K562 treated with DMSO at 1 percent for 4 hours (cell line): Measurements from ENCODE around the gene C10orf95. TPM values are rescaled to one million over a fixed set of nuclear protein-coding genes. Genes with fewer than 3 reads are reported as not detected.

Source experiments
- total RNA-seq: library from RNA; unstranded; fragments of 300-600 nt; gene quantifications from 2 replicates; pipeline ENCODE4 v1.2.3, GENCODE V29; 2022; ENCODE audit not compliant: insufficient read depth

Gene C10orf95, protein sequence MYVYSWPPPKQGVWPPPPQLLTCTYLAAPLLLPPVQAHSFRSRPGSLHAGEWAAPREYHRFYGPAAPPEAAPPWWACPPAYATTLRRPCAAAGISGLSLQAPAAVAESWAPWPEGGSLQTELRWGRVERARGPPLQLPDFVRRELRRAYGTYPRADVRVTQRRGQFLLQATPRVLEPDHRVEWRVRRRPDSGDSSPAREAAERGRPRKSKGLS
- 1.2 and 2.7 TPM in 2 replicates for total RNA-seq

DNA sequence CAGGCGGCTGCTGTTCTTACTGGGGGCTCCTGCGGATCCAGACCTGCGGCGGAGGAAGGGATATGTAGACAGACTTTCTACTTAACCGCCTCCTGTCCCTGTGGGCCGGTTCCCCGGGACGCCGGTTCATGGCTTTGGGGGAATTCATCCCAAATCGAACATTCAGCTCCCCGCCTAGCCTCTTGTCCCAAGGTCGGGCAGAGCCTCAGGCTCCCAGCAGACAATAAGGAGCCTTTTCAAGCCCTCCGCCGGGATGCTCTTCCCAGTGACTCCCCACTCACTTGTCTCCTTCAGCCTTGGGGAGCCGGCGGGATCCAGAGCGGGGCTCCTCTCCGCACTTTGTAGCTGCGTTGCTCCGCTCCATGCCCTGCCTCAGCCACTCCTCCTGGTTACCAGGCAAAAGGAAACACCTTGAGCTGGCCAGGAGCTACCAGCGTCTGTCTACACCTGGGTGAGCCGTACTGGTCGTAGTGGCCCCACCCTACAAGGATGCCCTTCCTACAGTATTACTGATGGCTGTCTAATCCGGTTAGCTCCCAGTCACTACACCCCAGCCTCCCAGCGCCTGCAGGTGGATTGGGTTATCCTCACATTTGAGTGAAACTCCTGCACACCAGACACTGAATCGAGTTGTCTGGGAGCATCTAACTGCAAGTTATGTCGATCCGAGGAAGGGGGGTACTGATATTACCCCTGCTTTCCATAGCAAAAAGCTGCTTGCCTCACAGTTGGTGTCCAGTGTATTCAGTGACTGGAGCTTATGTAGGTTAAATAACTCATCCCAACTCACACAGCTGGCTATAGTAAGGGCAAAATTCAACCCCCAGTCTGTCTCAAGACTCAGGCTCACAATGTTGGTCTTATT lies at the start of gene C10orf95:
Gene C10orf95 (minus strand): TSS at position 439 of the 865 bp plus-strand sequence. CDS start 450 bp downstream, outside the sequence.

DNA sequence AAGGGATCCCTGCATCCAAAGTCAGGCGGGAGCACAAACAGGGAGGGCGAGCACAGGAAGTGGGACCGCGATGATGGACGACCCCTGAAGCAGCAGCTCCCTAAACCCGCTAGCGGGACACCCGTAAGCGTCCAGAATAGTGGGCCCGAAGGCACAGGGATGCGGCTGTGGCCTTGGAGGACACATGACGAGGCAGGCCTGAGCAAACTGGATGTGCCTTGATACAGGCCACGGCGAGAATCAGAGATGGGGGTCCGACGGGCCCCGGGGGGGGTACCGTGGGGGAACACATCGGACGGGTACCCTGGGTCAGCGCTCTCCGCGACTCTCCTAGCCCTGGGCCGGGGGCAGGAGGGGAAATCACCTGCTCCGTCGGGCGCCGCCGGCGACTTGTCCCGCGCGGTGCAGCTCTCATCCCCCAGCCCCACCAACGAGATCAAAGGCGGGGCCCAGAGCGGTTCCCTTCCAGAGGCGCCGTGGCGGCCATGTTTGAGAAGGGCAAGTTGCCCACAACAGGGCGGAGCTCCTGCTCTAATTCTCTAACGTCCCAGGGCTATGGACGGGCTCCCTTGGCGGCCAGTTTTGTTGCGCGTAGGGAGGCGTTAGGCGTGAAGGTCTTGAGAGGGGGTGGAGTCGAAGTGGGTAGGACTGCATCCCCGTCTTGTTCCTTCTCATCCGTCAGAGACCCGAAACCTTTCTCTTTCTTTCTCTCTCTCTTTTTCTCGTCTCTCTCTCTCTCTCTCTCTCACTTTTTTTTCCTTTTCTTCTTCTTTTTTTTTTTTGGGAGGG lies 19.0 kb downstream of the C10orf95 start, which contains the start of gene CUEDC2:
Gene CUEDC2 (minus strand): TSS at position 413 of the 789 bp plus-strand sequence. CDS start 7,386 bp downstream, outside the sequence.

DNA sequence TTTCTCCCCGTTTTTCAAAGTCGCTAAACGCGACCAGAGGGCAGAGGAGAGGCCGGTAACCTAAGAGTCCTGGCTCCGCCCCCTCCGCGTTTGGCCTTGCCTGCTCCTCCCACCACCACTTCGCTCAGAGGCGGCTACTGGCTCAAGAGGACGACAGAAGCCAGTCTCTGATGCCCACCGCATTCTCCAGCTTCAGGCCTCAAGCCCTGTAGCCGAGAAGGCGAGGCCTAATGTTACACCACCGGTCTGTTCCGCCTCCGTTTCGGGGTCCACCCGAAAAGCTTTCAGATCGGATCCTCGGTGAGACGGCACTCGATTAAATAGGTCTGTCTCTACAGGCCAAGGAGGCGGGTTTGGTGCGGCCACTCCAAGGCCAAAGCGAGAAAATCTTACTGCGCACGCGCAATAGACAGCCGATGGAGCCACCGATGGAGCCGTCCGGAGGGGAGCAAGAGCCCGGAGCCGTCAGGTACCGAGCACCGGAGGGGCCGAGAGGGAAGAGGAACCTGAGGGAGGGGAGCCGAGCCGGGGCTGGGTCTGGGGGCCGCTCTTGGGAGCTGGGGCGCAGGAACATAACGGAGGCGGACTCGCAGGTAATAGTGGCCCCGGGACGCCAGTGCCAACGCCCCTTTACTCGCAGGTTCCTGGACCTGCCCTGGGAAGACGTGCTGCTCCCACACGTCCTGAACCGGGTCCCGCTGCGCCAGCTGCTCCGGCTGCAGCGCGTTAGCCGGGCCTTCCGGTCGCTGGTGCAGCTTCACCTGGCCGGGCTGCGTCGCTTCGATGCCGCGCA lies 30.4 kb downstream of the C10orf95 start, which contains the start of gene FBXL15:
Gene FBXL15 (plus strand): TSS at position 123 of the 793 bp plus-strand sequence. CDS start 294 bp downstream, at position 417.

DNA sequence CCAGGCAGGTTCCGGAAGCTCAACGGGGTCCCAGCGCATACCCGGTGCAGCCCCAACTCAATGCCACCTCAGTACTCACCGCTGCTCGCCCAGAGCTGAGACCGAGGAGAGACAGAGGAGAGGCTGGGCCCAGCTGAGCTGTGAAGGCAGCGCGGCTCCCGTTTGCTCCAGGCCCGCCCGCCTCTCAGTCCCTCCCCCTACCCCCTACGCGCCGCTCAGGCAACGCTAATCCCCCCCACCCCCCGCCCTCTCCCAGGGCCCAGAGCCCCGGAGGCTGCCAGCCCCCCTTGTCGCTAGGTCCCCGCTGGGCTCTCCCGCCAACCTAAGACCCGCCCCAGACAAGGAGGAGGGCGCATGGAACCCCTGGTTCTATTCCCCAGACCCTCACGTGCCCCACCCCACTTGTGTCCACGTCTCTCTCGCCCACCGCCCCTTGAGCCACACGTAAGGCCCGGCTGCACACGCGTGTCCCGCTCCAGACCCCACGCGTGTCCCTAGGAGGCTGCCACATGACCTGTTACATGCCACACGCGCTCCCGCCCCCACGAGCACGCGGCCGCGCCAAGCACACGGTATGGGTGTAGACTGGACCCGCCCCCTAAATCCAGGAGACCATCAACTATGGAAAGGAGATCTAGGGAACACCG lies 32.6 kb downstream of the C10orf95 start, which contains the start of gene PSD:
Gene PSD (minus strand): TSS at position 164 of the 647 bp plus-strand sequence. CDS start 1,747 bp downstream, outside the sequence.

Other genes with a start within 250 kb of the C10orf95 start
- not detected in 2 replicates for gene ELOVL3, start 225.2 kb downstream of the C10orf95 start, total RNA-seq
- not detected in 2 replicates for gene PITX3, start 210.0 kb downstream of the C10orf95 start, total RNA-seq
- 31.9 and 38.3 TPM in 2 replicates for gene GBF1, start 206.0 kb downstream of the C10orf95 start, total RNA-seq
- 29.1 and 31.6 TPM in 2 replicates for gene NFKB2, start 55.8 kb downstream of the C10orf95 start, total RNA-seq
- gene PSD, start 32.8 kb downstream of the C10orf95 start, total RNA-seq = 0.97 TPM in 1 of 2 replicates, not detected in the other
- 21.7 and 23.8 TPM in 2 replicates for gene FBXL15, start 30.7 kb downstream of the C10orf95 start, total RNA-seq
- gene CUEDC2, start 19.0 kb downstream of the C10orf95 start, total RNA-seq = 35.2 and 40.7 TPM in 2 replicates
- gene ACTR1A, start 51.2 kb upstream of the C10orf95 start, total RNA-seq = 38.2 and 39.1 TPM in 2 replicates
- gene SUFU, start 52.4 kb upstream of the C10orf95 start, total RNA-seq = 8.2 and 9.7 TPM in 2 replicates
- gene TRIM8, start 192.9 kb upstream of the C10orf95 start, total RNA-seq = 16.8 and 18.5 TPM in 2 replicates